Neuronal stem cell (in vitro differentiated cells): ENCODE measurements around the gene NHERF1.

Source experiments
- DNase-seq: peaks from one replicate; pipeline ENCODE4 v3.0.0-alpha.2; 2013; ENCODE audit warnings: low spot score
- H2AFZ ChIP-seq: one replicate; pipeline ENCODE4 v1.6.1; 2013; ENCODE audit warnings: mild to moderate bottlenecking, low read length, inconsistent platforms
- H2AK5ac ChIP-seq: 2 replicates; pipeline ENCODE4 v1.6.1; 2013; ENCODE audit warnings: low read depth, mild to moderate bottlenecking, inconsistent platforms, low read length, moderate library complexity, mixed read lengths
- H2BK120ac ChIP-seq: 2 replicates; pipeline ENCODE4 v1.6.1; 2013; ENCODE audit warnings: low read depth, mild to moderate bottlenecking, inconsistent platforms, low read length, moderate library complexity, mixed read lengths
- H2BK12ac ChIP-seq: one replicate; pipeline ENCODE4 v1.6.1; 2013; ENCODE audit warnings: low read length, inconsistent platforms
- H2BK15ac ChIP-seq: 2 replicates; pipeline ENCODE4 v1.6.1; 2013; ENCODE audit warnings: mild to moderate bottlenecking, low read length, inconsistent platforms, mixed read lengths
- H2BK5ac ChIP-seq: one replicate; pipeline ENCODE4 v1.6.1; 2013; ENCODE audit warnings: inconsistent platforms, mild to moderate bottlenecking, low read length, moderate library complexity
- H3K14ac ChIP-seq: one replicate; pipeline ENCODE4 v1.6.1; 2013; ENCODE audit warnings: low read length, inconsistent platforms
- H3K18ac ChIP-seq: 2 replicates; pipeline ENCODE4 v1.6.1; 2013; ENCODE audit warnings: low read length, inconsistent platforms
- H3K23ac ChIP-seq: 2 replicates; pipeline ENCODE4 v1.6.1; 2013; ENCODE audit warnings: low read depth, mild to moderate bottlenecking, mixed read lengths, low read length, inconsistent platforms; ENCODE audit not compliant: poor library complexity
- H3K27ac ChIP-seq: replicated peaks from 3 replicates; pipeline ENCODE4 v1.5.1; 2013; ENCODE audit warnings: low read length, inconsistent platforms
- H3K27me3 ChIP-seq, 3 experiments: 2 replicates each; pipeline ENCODE4 v1.6.1; 2013; ENCODE audit warnings: low read length in 3 of 3, mild to moderate bottlenecking in 2 of 3, inconsistent platforms in 1 of 3, low read depth in 1 of 3, mixed read lengths in 1 of 3, moderate library complexity in 1 of 3; ENCODE audit not compliant: control insufficient read depth in 3 of 3, insufficient read depth in 3 of 3
- H3K36me3 ChIP-seq, 2 donors: replicated peaks in 1 of 2; 2 replicates each; pipeline ENCODE4 v1.6.1; 2013; ENCODE audit warnings: low read length in 2 of 2; ENCODE audit not compliant: control insufficient read depth in 2 of 2, insufficient read depth in 2 of 2
- H3K4ac ChIP-seq: 2 replicates; pipeline ENCODE4 v1.6.1; 2013; ENCODE audit warnings: inconsistent platforms, mild to moderate bottlenecking, low read length, moderate library complexity
- H3K4me1 ChIP-seq, 2 donors: 1 replicate in 1 of 2; 2 replicates in 1 of 2; pipeline ENCODE4 v1.6.1; 2013; ENCODE audit warnings: low read length in 2 of 2, low read depth in 1 of 2; ENCODE audit not compliant: control insufficient read depth in 2 of 2, insufficient read depth in 1 of 2
- H3K4me2 ChIP-seq: one replicate; pipeline ENCODE4 v1.6.1; 2013; ENCODE audit warnings: mild to moderate bottlenecking, low read length, inconsistent platforms; ENCODE audit not compliant: insufficient read depth, poor library complexity, severe bottlenecking
- H3K4me3 ChIP-seq, 2 donors: 2 replicates each; pipeline ENCODE4 v1.5.1; 2013; ENCODE audit warnings: low read length in 2 of 2, mild to moderate bottlenecking in 2 of 2, inconsistent platforms in 1 of 2, moderate library complexity in 1 of 2
- H3K79me1 ChIP-seq: one replicate; pipeline ENCODE4 v1.6.1; 2013; ENCODE audit warnings: low read depth, mild to moderate bottlenecking, inconsistent platforms, low read length, moderate library complexity
- H3K9ac ChIP-seq: one replicate; pipeline ENCODE4 v1.6.1; 2013; ENCODE audit warnings: mild to moderate bottlenecking, low read depth, low read length, inconsistent platforms; ENCODE audit not compliant: poor library complexity
- H3K9me3 ChIP-seq, 2 donors: replicated peaks in 1 of 2; 2 replicates each; pipeline versions ENCODE3 to v1.6.1; 2013; ENCODE audit warnings: low read length in 2 of 2, mild to moderate bottlenecking in 2 of 2, inconsistent platforms in 1 of 2, low read depth in 1 of 2, mixed read lengths in 1 of 2, moderate library complexity in 1 of 2; ENCODE audit not compliant: control insufficient read depth in 2 of 2, insufficient read depth in 1 of 2
- H4K8ac ChIP-seq: one replicate; pipeline ENCODE4 v1.6.1; 2013; ENCODE audit warnings: low read depth, mild to moderate bottlenecking, inconsistent platforms, low read length, moderate library complexity
- H4K91ac ChIP-seq: one replicate; pipeline ENCODE4 v1.6.1; 2013; ENCODE audit warnings: low read length, low read depth, mild to moderate bottlenecking, inconsistent platforms; ENCODE audit not compliant: poor library complexity
- WGBS, 2 donors: extraction: QIAGEN DNeasy Blood & Tissue Kit; methylation state at CpG; one replicate each; pipeline ENCODE4 v1.1.7; 2013; ENCODE audit warnings: missing lambda C conversion rate in 2 of 2, mixed read lengths in 1 of 2; ENCODE audit not compliant: insufficient read length in 2 of 2, insufficient replicate concordance in 1 of 2; ENCODE audit errors: extremely low coverage in 2 of 2; 5-methylcytosine and 5-hydroxymethylcytosine counted together

The NHERF1 gene

GRCh38 chr17:74749279-74750038, 1.0 kb downstream of the NHERF1 start:
- Histone ChIP-seq H4K8ac (no peak overlapping the region), H3K27me3 (no peaks in the 10 kb centered on the region), H3K9me3 (no peaks in the 10 kb centered on the region), H2BK5ac (peak overlapping the region; percentile 95), H2BK120ac (no peak overlapping the region), H4K91ac (no peak overlapping the region), H3K4me2 (peak overlapping the region; percentile 89), H2BK15ac (no peak overlapping the region), H3K4me1 (peaks cover 39 to 44% of the 10 kb centered on the region in 2 donors), H2AK5ac (no peak overlapping the region), H3K79me1 (peaks cover 17% of the 10 kb centered on the region), H3K27ac (no peak overlapping the region), H3K18ac (peak overlapping the region; percentile 95), H3K4me3 (peak overlapping the region; percentile 85 to 95), H3K4ac (no peak overlapping the region), H3K14ac (peak overlapping the region; percentile 91), H3K9ac (peak overlapping the region; percentile 98), H3K23ac (peak overlapping the region; percentile 94), H2BK12ac (no peak overlapping the region), H2AFZ (peak overlapping the region; percentile 86), H3K36me3 (peaks cover 0 to 21% of the 10 kb centered on the region in 2 donors)
- no CpG with 5 or more reads among the region's 46 CpGs for WGBS, 2 donors
- DNase-seq: no peak

- H2BK12ac ChIP-seq: no peak overlapping the region
- peak overlapping the region; percentile 49 for H3K23ac ChIP-seq
- H2AFZ ChIP-seq: no peak overlapping the region
- no peak overlapping the region for H3K18ac ChIP-seq
- no peak overlapping the region for H4K91ac ChIP-seq
- H4K8ac ChIP-seq: no peak overlapping the region
- H3K9me3 ChIP-seq: no peaks in the 10 kb centered on the region
- no peak overlapping the region for H3K4ac ChIP-seq
- peak overlapping the region; percentile 89 for H3K4me2 ChIP-seq
- H3K27ac ChIP-seq: no peak overlapping the region
- peaks cover 36 to 41% of the 10 kb centered on the region in 2 donors for H3K4me1 ChIP-seq
- no peak overlapping the region for H2BK15ac ChIP-seq
- peak overlapping the region; percentile 51 for H2AK5ac ChIP-seq
- no peak overlapping the region for H2BK5ac ChIP-seq
- H3K27me3 ChIP-seq: no peaks in the 10 kb centered on the region
- H3K14ac ChIP-seq: no peak overlapping the region
- no peak overlapping the region for H2BK120ac ChIP-seq
- H3K36me3 ChIP-seq: peaks cover 0 to 25% of the 10 kb centered on the region in 2 donors
- peak overlapping the region; percentile 85 to 95 for H3K4me3 ChIP-seq
- no peak for DNase-seq
- peak overlapping the region; percentile 98 for H3K9ac ChIP-seq
- no CpG with 5 or more reads among the region's 6 CpGs for WGBS, 2 donors
- H3K79me1 ChIP-seq: peaks cover 17% of the 10 kb centered on the region
Measured at GRCh38 chr17:74750039-74750326, 1.6 kb downstream of the NHERF1 start.

GRCh38 chr17:74750327-74751069, 2.1 kb downstream of the NHERF1 start:
- H4K8ac ChIP-seq: no peak overlapping the region
- peak overlapping the region; percentile 85 to 95 for H3K4me3 ChIP-seq
- no peak overlapping the region for H3K18ac ChIP-seq
- H2BK120ac ChIP-seq: no peak overlapping the region
- no peak for DNase-seq
- H3K36me3 ChIP-seq: peaks cover 0 to 29% of the 10 kb centered on the region in 2 donors
- H2BK12ac ChIP-seq: no peak overlapping the region
- H3K4ac ChIP-seq: no peak overlapping the region
- H3K23ac ChIP-seq: peak overlapping the region; percentile 49
- no peaks in the 10 kb centered on the region for H3K9me3 ChIP-seq
- H2BK15ac ChIP-seq: no peak overlapping the region
- H2AFZ ChIP-seq: no peak overlapping the region
- H3K79me1 ChIP-seq: peaks cover 19% of the 10 kb centered on the region
- H3K4me1 ChIP-seq: peaks cover 34 to 36% of the 10 kb centered on the region in 2 donors
- peak overlapping the region; percentile 51 for H2AK5ac ChIP-seq
- H2BK5ac ChIP-seq: no peak overlapping the region
- no peak overlapping the region for H3K9ac ChIP-seq
- H4K91ac ChIP-seq: no peak overlapping the region
- H3K27me3 ChIP-seq: no peaks in the 10 kb centered on the region
- peak overlapping the region; percentile 60 for H3K14ac ChIP-seq
- H3K27ac ChIP-seq: no peak overlapping the region
- WGBS, 2 donors: no CpG with 5 or more reads among the region's 13 CpGs
- peak overlapping the region; percentile 89 for H3K4me2 ChIP-seq

GRCh38 chr17:74752415-74752814, 4.0 kb downstream of the NHERF1 start:
- peaks cover 0 to 29% of the 10 kb centered on the region in 2 donors for H3K36me3 ChIP-seq
- H3K9ac ChIP-seq: no peak overlapping the region
- H3K4me3 ChIP-seq: no peak overlapping the region
- H3K9me3 ChIP-seq: no peaks in the 10 kb centered on the region
- 100% methylated on average over 1 of the region's 9 CpGs; no CpG with 5 or more reads in 1 of the 2 donors for WGBS, 2 donors
- no peak overlapping the region for H3K18ac ChIP-seq
- H2AK5ac ChIP-seq: no peak overlapping the region
- no peak overlapping the region for H2BK15ac ChIP-seq
- H4K91ac ChIP-seq: no peak overlapping the region
- no peak overlapping the region for H2BK5ac ChIP-seq
- H3K79me1 ChIP-seq: peaks cover 21% of the 10 kb centered on the region
- H3K4me1 ChIP-seq: peaks cover 20 to 23% of the 10 kb centered on the region in 2 donors
- H3K4ac ChIP-seq: no peak overlapping the region
- no peak overlapping the region for H3K4me2 ChIP-seq
- H2AFZ ChIP-seq: no peak overlapping the region
- H2BK120ac ChIP-seq: no peak overlapping the region
- no peak overlapping the region for H3K27ac ChIP-seq
- DNase-seq: no peak
- H2BK12ac ChIP-seq: no peak overlapping the region
- H3K23ac ChIP-seq: no peak overlapping the region
- no peaks in the 10 kb centered on the region for H3K27me3 ChIP-seq
- H4K8ac ChIP-seq: no peak overlapping the region
- no peak overlapping the region for H3K14ac ChIP-seq
